GM18520 (cell line): ENCODE measurements around the gene RTL1.

ENCODE experiments used
- ATAC-seq: cut with Tn5 transposase; IDR thresholded peaks from one replicate; pipeline ENCODE4 v1.9.1; 2021; ENCODE audit not compliant: unreplicated experiment

Gene RTL1

GRCh38 chr14:100866666-100867630, 36.6 kb downstream of the RTL1 start:
- no peak for ATAC-seq

GRCh38 chr14:100865682-100866591, 37.6 kb downstream of the RTL1 start:
- no peak for ATAC-seq

- ATAC-seq = no peak
Measured at GRCh38 chr14:100864960-100865681, 38.4 kb downstream of the RTL1 start.

GRCh38 chr14:100864206-100864605, 39.3 kb downstream of the RTL1 start:
- ATAC-seq = no peak

GRCh38 chr14:100862793-100863192, 40.7 kb downstream of the RTL1 start:
- ATAC-seq = no peak

- no peak for ATAC-seq
Measured at GRCh38 chr14:100862277-100862676, 41.2 kb downstream of the RTL1 start.

- no peak for ATAC-seq
Measured at GRCh38 chr14:100861937-100862247, 41.6 kb downstream of the RTL1 start.

GRCh38 chr14:100861188-100861936, 42.2 kb downstream of the RTL1 start:
- ATAC-seq = no peak

- ATAC-seq = no peak
Measured at GRCh38 chr14:100860556-100861187, 42.9 kb downstream of the RTL1 start.

- ATAC-seq = no peak
Measured at GRCh38 chr14:100859781-100860180, 43.7 kb downstream of the RTL1 start.

GRCh38 chr14:100858838-100859220, 44.7 kb downstream of the RTL1 start:
- no peak for ATAC-seq

GRCh38 chr14:100857923-100858837, 45.3 kb downstream of the RTL1 start:
- ATAC-seq = no peak

- no peak for ATAC-seq
Measured at GRCh38 chr14:100857233-100857922, 46.1 kb downstream of the RTL1 start.

- ATAC-seq = no peak
Measured at GRCh38 chr14:100856056-100856950, 47.2 kb downstream of the RTL1 start.

- ATAC-seq = no peak
Measured at GRCh38 chr14:100855256-100855930, 48.1 kb downstream of the RTL1 start.

- no peak for ATAC-seq
Measured at GRCh38 chr14:100854435-100854834, 49.1 kb downstream of the RTL1 start.
